Panc1 (cell line): Measurements from ENCODE around the gene SLC2A6. TPM values are rescaled to one million over a fixed set of nuclear protein-coding genes. Genes with fewer than 3 reads are reported as not detected.

ENCODE experiments used
- ATAC-seq: fragments of 200-7000 bp; cut with Tn5 transposase; 2 replicates; pipeline ENCODE4 v1.9.1; 2020; ENCODE audit warnings: mild to moderate bottlenecking, moderate library complexity
- BruUV-seq: library from RNA; stranded (reverse); fragments of 400-500 nt; replicated peaks from 2 replicates; lab custom pipeline; 2021; lab: Mats Ljungman, UMichigan
- CTCF ChIA-PET: fragments of 300-600 bp; sonication (Branson Sonifier 250); formaldehyde crosslinking; loops from one replicate; lab custom pipeline; 2022; ENCODE audit warnings: antibody characterized with exemption; lab: Charles Lee
- POLR2A ChIA-PET: fragments of 300-600 bp; sonication (Branson Sonifier 250); formaldehyde crosslinking; loops from one replicate; lab custom pipeline; 2022; ENCODE audit warnings: antibody characterized with exemption; lab: Charles Lee
- DNase-seq: peaks from one replicate; pipeline ENCODE4 v3.0.0-alpha.2; 2010; ENCODE audit warnings: low read depth, low spot score
- H3K27ac ChIP-seq: 2 replicates; pipeline ENCODE4 v1.5.1; 2011; ENCODE audit warnings: mild to moderate bottlenecking, low read length, inconsistent platforms
- H3K27me3 ChIP-seq: fragments of 200-500 bp; sonication (Bioruptor generic); 2 replicates; pipeline ENCODE4 v1.6.0; 2014; ENCODE audit warnings: low read length, inconsistent platforms; ENCODE audit not compliant: control insufficient read depth, insufficient read depth
- H3K36me3 ChIP-seq: fragments of 200-500 bp; sonication (Bioruptor generic); 2 replicates; pipeline ENCODE4 v1.5.1; 2014; ENCODE audit warnings: inconsistent platforms, mild to moderate bottlenecking, low read length, moderate library complexity; ENCODE audit not compliant: control insufficient read depth, insufficient read depth
- H3K4me1 ChIP-seq: 2 replicates; pipeline ENCODE4 v1.5.1; 2011; ENCODE audit warnings: inconsistent platforms, mild to moderate bottlenecking, low read length, moderate library complexity; ENCODE audit not compliant: control insufficient read depth, insufficient read depth
- H3K4me3 ChIP-seq, 2 experiments: 2 replicates each; pipeline ENCODE4 v1.5.1; 2011 to 2012; ENCODE audit warnings: low read depth in 2 of 2, low read length in 2 of 2, mild to moderate bottlenecking in 2 of 2, inconsistent platforms in 1 of 2, moderate library complexity in 1 of 2
- H3K9me3 ChIP-seq: fragments of 200-500 bp; sonication (Bioruptor generic); 2 replicates; pipeline ENCODE4 v1.5.1; 2014; ENCODE audit warnings: low read depth, mild to moderate bottlenecking, inconsistent platforms, low read length, moderate library complexity; ENCODE audit not compliant: control insufficient read depth, insufficient read depth
- POLR2AphosphoS5 ChIP-seq: IDR thresholded peaks from 2 replicates; pipeline ENCODE4 v1.6.1; 2012; ENCODE audit warnings: mild to moderate bottlenecking, low read depth, low read length, moderate library complexity
- SIN3A ChIP-seq: IDR thresholded peaks from 2 replicates; pipeline ENCODE4 v1.6.1; 2012; ENCODE audit warnings: low read depth, mild to moderate bottlenecking, low read length, moderate library complexity, borderline replicate concordance; ENCODE audit not compliant: insufficient read depth
- TCF7L2 ChIP-seq: IDR thresholded peaks from 2 replicates; pipeline ENCODE4 v1.6.1; 2011; ENCODE audit warnings: mild to moderate bottlenecking, low read depth, low read length, inconsistent platforms
- in situ Hi-C: cut with HindIII; loops from 2 replicates; pipeline ENCODE4 v1.10.0; 2016; ENCODE audit warnings: low sequenced_read_pairs, low pct_unique_long_range_greater_than_20kb
- intact Hi-C: fragments of 100-400 bp; cut with micrococcal nuclease; formaldehyde crosslinking; loops from one replicate; pipeline ENCODE4 v1.10.0; 2022; ENCODE audit not compliant: unreplicated experiment
- total RNA-seq: library from RNA; stranded (reverse); gene quantifications from one replicate; pipeline ENCODE4 v1.2.1, GENCODE V29; 2021; ENCODE audit not compliant: unreplicated experiment
- TF ChIP-seq, protein P1 (sequence below): fragments of 450-650 bp; IDR thresholded peaks from 2 replicates; pipeline ENCODE4 v1.5.1; 2017; ENCODE audit warnings: mild to moderate bottlenecking
- TF ChIP-seq, protein P2 (sequence below), 2 experiments: IDR thresholded peaks; 2 replicates each; pipeline ENCODE4 v1.6.1; 2011 to 2012; ENCODE audit warnings: low read depth in 2 of 2, control low read depth in 1 of 2, low read length in 1 of 2, mild to moderate bottlenecking in 1 of 2, moderate library complexity in 1 of 2; ENCODE audit not compliant: insufficient read depth in 1 of 2

The SLC2A6 gene
- total RNA-seq, 1 experiment from 2014 or later, result 48.2 TPM

DNA sequence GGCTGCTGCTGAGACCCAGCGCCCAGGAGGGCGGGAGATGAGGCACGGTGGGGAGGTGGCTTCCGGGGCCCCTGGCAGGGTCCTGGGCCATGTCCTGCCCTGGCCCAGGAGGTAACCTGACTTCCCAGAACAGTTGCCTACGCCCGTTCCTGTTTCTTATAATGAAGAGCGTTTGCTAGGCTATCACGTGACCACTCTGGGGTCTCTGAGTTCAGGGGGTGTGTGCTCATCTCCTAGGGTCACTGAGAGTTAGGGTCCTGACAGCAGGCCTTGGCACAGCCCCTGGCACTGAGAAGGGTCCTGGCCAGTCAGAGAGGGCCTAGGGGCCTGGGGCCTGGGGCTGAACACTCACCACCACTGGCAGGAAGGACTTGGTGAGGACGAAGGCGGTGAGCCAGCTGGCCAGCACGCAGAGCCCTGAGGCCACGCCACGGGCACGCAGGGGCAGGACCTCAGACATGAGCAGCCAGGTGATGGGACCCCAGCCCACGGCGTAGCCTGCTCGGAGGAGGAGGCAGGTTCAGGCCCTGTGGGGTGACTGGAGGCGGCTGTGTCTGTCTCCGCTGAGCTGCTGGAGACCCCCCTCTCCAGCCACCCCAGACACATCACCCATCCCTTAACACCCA is 6.0 kb downstream of the SLC2A6 start:
- H3K27me3 ChIP-seq, result no peaks in the 10 kb centered on the region
- H3K36me3 ChIP-seq, result no peaks in the 10 kb centered on the region; the same call in 1 of the 2 replicates
- in situ Hi-C loops (no loop called here), intact Hi-C loops (no loop called here)
- BruUV-seq, result no TSS peak
- no peak for DNase-seq
- ChIA-PET CTCF (interaction anchor here (0.7 kb wide), 1 partner anchor 15 kb away, joined by 5 read pairs; no protein-coding TSS in a partner anchor), POLR2A (no interaction called here)
- H3K27ac ChIP-seq, result no peak overlapping the region
- no peaks in the 10 kb centered on the region for H3K9me3 ChIP-seq
- TF ChIP-seq POLR2AphosphoS5 (no peak), SIN3A (no peak)
- ATAC-seq, result no peak
- H3K4me3 ChIP-seq, result no peak overlapping the region
- H3K4me1 ChIP-seq, result peaks cover 2% of the 10 kb centered on the region

DNA sequence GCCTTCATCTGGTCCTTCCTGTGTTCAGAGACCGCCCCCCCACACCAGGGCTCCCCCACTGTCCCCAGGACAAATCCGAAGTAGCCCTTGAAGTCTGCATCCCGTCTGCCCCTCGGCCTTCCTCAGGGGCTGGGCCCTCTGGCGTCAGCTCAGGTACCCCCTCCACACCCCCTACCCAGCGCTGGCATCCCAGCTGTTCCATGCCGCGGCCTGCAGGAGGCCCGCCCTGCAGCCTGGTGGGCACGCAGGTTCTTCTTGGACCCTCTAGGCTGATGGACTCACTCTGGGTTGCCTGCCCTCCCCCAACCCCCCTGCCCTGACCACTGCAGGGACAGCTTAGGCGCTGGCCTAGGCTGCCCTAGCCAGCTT is 6.6 kb downstream of the SLC2A6 start:
- CTCF ChIA-PET, result interaction anchor here (0.7 kb wide), 1 partner anchor 14 kb away, joined by 5 read pairs; no protein-coding TSS in a partner anchor
- no peak for DNase-seq
- H3K36me3 ChIP-seq, result no peaks in the 10 kb centered on the region; the same call in 1 of the 2 replicates
- ATAC-seq, result no peak
- H3K27me3 ChIP-seq, result no peaks in the 10 kb centered on the region
- intact Hi-C loops, result no loop called here
- H3K4me3 ChIP-seq, result no peak overlapping the region
- POLR2A ChIA-PET, result no interaction called here
- TF ChIP-seq TCF7L2 (no peak), POLR2AphosphoS5 (no peak), SIN3A (no peak)
- TF ChIP-seq, protein P1, sequence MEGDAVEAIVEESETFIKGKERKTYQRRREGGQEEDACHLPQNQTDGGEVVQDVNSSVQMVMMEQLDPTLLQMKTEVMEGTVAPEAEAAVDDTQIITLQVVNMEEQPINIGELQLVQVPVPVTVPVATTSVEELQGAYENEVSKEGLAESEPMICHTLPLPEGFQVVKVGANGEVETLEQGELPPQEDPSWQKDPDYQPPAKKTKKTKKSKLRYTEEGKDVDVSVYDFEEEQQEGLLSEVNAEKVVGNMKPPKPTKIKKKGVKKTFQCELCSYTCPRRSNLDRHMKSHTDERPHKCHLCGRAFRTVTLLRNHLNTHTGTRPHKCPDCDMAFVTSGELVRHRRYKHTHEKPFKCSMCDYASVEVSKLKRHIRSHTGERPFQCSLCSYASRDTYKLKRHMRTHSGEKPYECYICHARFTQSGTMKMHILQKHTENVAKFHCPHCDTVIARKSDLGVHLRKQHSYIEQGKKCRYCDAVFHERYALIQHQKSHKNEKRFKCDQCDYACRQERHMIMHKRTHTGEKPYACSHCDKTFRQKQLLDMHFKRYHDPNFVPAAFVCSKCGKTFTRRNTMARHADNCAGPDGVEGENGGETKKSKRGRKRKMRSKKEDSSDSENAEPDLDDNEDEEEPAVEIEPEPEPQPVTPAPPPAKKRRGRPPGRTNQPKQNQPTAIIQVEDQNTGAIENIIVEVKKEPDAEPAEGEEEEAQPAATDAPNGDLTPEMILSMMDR, result no peak
- TF ChIP-seq, protein P2, sequence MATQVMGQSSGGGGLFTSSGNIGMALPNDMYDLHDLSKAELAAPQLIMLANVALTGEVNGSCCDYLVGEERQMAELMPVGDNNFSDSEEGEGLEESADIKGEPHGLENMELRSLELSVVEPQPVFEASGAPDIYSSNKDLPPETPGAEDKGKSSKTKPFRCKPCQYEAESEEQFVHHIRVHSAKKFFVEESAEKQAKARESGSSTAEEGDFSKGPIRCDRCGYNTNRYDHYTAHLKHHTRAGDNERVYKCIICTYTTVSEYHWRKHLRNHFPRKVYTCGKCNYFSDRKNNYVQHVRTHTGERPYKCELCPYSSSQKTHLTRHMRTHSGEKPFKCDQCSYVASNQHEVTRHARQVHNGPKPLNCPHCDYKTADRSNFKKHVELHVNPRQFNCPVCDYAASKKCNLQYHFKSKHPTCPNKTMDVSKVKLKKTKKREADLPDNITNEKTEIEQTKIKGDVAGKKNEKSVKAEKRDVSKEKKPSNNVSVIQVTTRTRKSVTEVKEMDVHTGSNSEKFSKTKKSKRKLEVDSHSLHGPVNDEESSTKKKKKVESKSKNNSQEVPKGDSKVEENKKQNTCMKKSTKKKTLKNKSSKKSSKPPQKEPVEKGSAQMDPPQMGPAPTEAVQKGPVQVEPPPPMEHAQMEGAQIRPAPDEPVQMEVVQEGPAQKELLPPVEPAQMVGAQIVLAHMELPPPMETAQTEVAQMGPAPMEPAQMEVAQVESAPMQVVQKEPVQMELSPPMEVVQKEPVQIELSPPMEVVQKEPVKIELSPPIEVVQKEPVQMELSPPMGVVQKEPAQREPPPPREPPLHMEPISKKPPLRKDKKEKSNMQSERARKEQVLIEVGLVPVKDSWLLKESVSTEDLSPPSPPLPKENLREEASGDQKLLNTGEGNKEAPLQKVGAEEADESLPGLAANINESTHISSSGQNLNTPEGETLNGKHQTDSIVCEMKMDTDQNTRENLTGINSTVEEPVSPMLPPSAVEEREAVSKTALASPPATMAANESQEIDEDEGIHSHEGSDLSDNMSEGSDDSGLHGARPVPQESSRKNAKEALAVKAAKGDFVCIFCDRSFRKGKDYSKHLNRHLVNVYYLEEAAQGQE (IDR thresholded peaks at IDR 0.05; ENCODE audit: insufficient read depth in 1 of 2, low read depth in 2 of 2, low read length in 1 of 2), result no peak
- no peak overlapping the region for H3K27ac ChIP-seq
- in situ Hi-C loops, result no loop called here
- H3K9me3 ChIP-seq, result no peaks in the 10 kb centered on the region
- BruUV-seq, result no TSS peak
- no peaks in the 10 kb centered on the region for H3K4me1 ChIP-seq
